ENCODE measurements around the gene NUTM2G. TPM values are rescaled to one million over a fixed set of nuclear protein-coding genes. Genes with fewer than 3 reads are reported as not detected.
"Not testable (repeated sequence)": the region's sequence is repeated elsewhere in the genome, so short reads cannot be mapped to it uniquely, and the experiment has no call there.

NUTM2G gene
- total and polyA plus RNA-seq, 2 of the 13 experiments (the other 11 are each of a cell fraction or from before 2014, with no cell fraction given) = not detected

- H3K79me2 ChIP-seq (ENCODE audit: insufficient read depth, low read length); H3K4me2 ChIP-seq (ENCODE audit: low read depth, low read length); H3K4me1 ChIP-seq (ENCODE audit: insufficient read depth, low read length); DNase-seq (ENCODE audit: low spot score); CTCF ChIA-PET (ENCODE audit: low intra/inter-chr PET ratio, low total read pairs); intact Hi-C loops (cut with micrococcal nuclease; ENCODE audit: unreplicated experiment); H3K9ac ChIP-seq (ENCODE audit: insufficient read depth, low read depth, low read length); H3K4me3 ChIP-seq (replicated peaks in 1 of 3; ENCODE audit: insufficient read depth in 1 of 3, low read depth in 2 of 3, low read length in 3 of 3); H3K27me3 ChIP-seq (ENCODE audit: control insufficient read depth in 1 of 2, insufficient read depth in 2 of 2, low read length in 2 of 2); ATAC-seq; BruUV-seq (replicated peaks); H2AFZ ChIP-seq (ENCODE audit: low read length); H4K20me1 ChIP-seq (ENCODE audit: insufficient read depth, low read length); in situ Hi-C loops (cut with HindIII; ENCODE audit: extremely low pct_ligation_motif_present, low pct_unique_long_range_greater_than_20kb); FAIRE-seq; H3K9me3 ChIP-seq (ENCODE audit: low read length); H3K36me3 ChIP-seq (replicated peaks in 1 of 2; ENCODE audit: control insufficient read depth in 1 of 2, insufficient read depth in 2 of 2, low read length in 2 of 2); H3K27ac ChIP-seq (ENCODE audit: extremely low read length, insufficient read depth, low read length); POLR2A ChIA-PET: not testable (repeated sequence)
- WGBS (ENCODE audit: low lambda C conversion rate) = 96% methylated on average over 3 of the region's 3 CpGs
Observed at GRCh38 chr9:96984139-96984538, 55.5 kb downstream of the NUTM2G start.

- BruUV-seq (replicated peaks); ATAC-seq; H3K79me2 ChIP-seq (ENCODE audit: insufficient read depth, low read length); H3K27me3 ChIP-seq (ENCODE audit: control insufficient read depth in 1 of 2, insufficient read depth in 2 of 2, low read length in 2 of 2); CTCF ChIA-PET (ENCODE audit: low intra/inter-chr PET ratio, low total read pairs); FAIRE-seq; POLR2A ChIA-PET; H3K4me1 ChIP-seq (ENCODE audit: insufficient read depth, low read length); in situ Hi-C loops (cut with HindIII; ENCODE audit: extremely low pct_ligation_motif_present, low pct_unique_long_range_greater_than_20kb); H3K4me2 ChIP-seq (ENCODE audit: low read depth, low read length); H2AFZ ChIP-seq (ENCODE audit: low read length); DNase-seq (ENCODE audit: low spot score); H3K27ac ChIP-seq (ENCODE audit: extremely low read length, insufficient read depth, low read length); H3K36me3 ChIP-seq (replicated peaks in 1 of 2; ENCODE audit: control insufficient read depth in 1 of 2, insufficient read depth in 2 of 2, low read length in 2 of 2); intact Hi-C loops (cut with micrococcal nuclease; ENCODE audit: unreplicated experiment); H3K9ac ChIP-seq (ENCODE audit: insufficient read depth, low read depth, low read length); H3K4me3 ChIP-seq (replicated peaks in 1 of 3; ENCODE audit: insufficient read depth in 1 of 3, low read depth in 2 of 3, low read length in 3 of 3); H4K20me1 ChIP-seq (ENCODE audit: insufficient read depth, low read length); H3K9me3 ChIP-seq (ENCODE audit: low read length): not testable (repeated sequence)
- WGBS (ENCODE audit: low lambda C conversion rate) = 100% methylated on average over 2 of the region's 2 CpGs
- 0 out of 2 replicates have a peak, but pooled peaks have one; percentile 17 for TF ChIP-seq CEBPG (CRISPR knock-in tag; IDR thresholded peaks at IDR 0.05)
Observed at GRCh38 chr9:96984887-96985286, 56.2 kb downstream of the NUTM2G start.

Other genes starting within 250 kb of the NUTM2G start
- gene ZNF510, start 150.8 kb upstream of the NUTM2G start, total RNA-seq (2016; rRNA removed; fragmentation: Illumina TruSeq; extraction: Trizol) = 8.0 and 11.5 TPM in 2 replicates
- 3.5 and 4.1 TPM in 2 replicates for gene ZNF510, start 150.8 kb upstream of the NUTM2G start, polyA plus RNA-seq (2011; rRNA removed)
- gene ZNF782, start 74.3 kb upstream of the NUTM2G start, total RNA-seq (2016; rRNA removed; fragmentation: Illumina TruSeq; extraction: Trizol) = 4.7 and 4.9 TPM in 2 replicates
- gene ZNF782, start 74.3 kb upstream of the NUTM2G start, polyA plus RNA-seq (2011; rRNA removed) = 1.4 and 1.5 TPM in 2 replicates
- gene CTSV, start 110.3 kb downstream of the NUTM2G start, total RNA-seq (2016; rRNA removed; fragmentation: Illumina TruSeq; extraction: Trizol) = 6.0 and 12.6 TPM in 2 replicates
- gene CTSV, start 110.3 kb downstream of the NUTM2G start, polyA plus RNA-seq (2011; rRNA removed) = 8.4 and 10.6 TPM in 2 replicates

Data from HepG2 (cell line).